Kidney (tissue), 14 donors: ENCODE results near the gene VAV2. TPM values are rescaled to one million over a fixed set of nuclear protein-coding genes. Genes with fewer than 3 reads are reported as not detected.

Experiments
- DNase-seq, 5 donors: peaks; one replicate each; pipeline ENCODE4 v3.0.0-alpha.2; 2013 to 2020
- FAIRE-seq: peaks from 2 replicates; lab custom pipeline; 2012; peaks lifted over from hg19 to GRCh38; lab: Jason Lieb, UNC
- H3K27ac ChIP-seq, 2 donors: one replicate each; pipeline ENCODE4 v1.7.0; 2013; ENCODE audit warnings: low read depth in 2 of 2, low read length in 2 of 2, inconsistent platforms in 1 of 2
- H3K27me3 ChIP-seq: one replicate; pipeline ENCODE4 v1.7.1; 2013; ENCODE audit warnings: low read length, inconsistent platforms; ENCODE audit not compliant: control insufficient read depth, insufficient read depth
- H3K36me3 ChIP-seq, 3 donors: one replicate each; pipeline versions ENCODE4 v1.7.0 to v1.7.1; 2013; ENCODE audit warnings: low read length in 3 of 3, control low read depth in 1 of 3, inconsistent platforms in 1 of 3; ENCODE audit not compliant: insufficient read depth in 3 of 3, control insufficient read depth in 2 of 3
- H3K4me1 ChIP-seq, 3 donors: one replicate each; pipeline versions ENCODE4 v1.7.0 to v1.7.1; 2013; ENCODE audit warnings: low read length in 3 of 3, inconsistent platforms in 1 of 3, low read depth in 1 of 3; ENCODE audit not compliant: control insufficient read depth in 2 of 3, insufficient read depth in 2 of 3
- H3K4me3 ChIP-seq, 3 donors: one replicate each; pipeline versions ENCODE4 v1.7.0 to v1.8.1; 2013; ENCODE audit warnings: low read length in 3 of 3, control low read depth in 1 of 3, inconsistent platforms in 1 of 3
- H3K9ac ChIP-seq, 3 donors: one replicate each; pipeline versions ENCODE4 v1.7.0 to v1.7.1; 2013; ENCODE audit warnings: low read length in 3 of 3, control low read depth in 1 of 3, inconsistent platforms in 1 of 3
- H3K9me3 ChIP-seq, 3 donors: one replicate each; pipeline versions ENCODE4 v1.7.0 to v1.7.1; 2013; ENCODE audit warnings: low read length in 3 of 3, control low read depth in 1 of 3, inconsistent platforms in 1 of 3; ENCODE audit not compliant: control insufficient read depth in 2 of 3, insufficient read depth in 1 of 3
- CTCF ChIP-seq: IDR thresholded peaks from 3 replicates; pipeline ENCODE4 v1.5.1; 2012; ENCODE audit warnings: mild to moderate bottlenecking, moderate library complexity, borderline replicate concordance; ENCODE audit not compliant: insufficient read depth; ENCODE audit errors: extremely low read depth
- intact Hi-C: fragments of 100-400 bp; cut with DNase I; formaldehyde crosslinking; loops from one replicate; pipeline ENCODE4 v1.11.1; 2022
- polyA plus RNA-seq: library from polyadenylated mRNA; stranded (reverse); fragments of 350-450 nt; fragmentation: Illumina TruSeq; extraction: RNeasy Lipid Tissue Mini Kit (QIAGEN cat#74804); gene quantifications from one replicate; pipeline ENCODE4 v1.2.3, GENCODE V29; 2014; ENCODE audit warnings: low read depth, low replicate concordance; ENCODE audit not compliant: insufficient read depth
- total RNA-seq: library from RNA; stranded (reverse); fragmentation: NEBNext Ultra II Directional; extraction: Animal tissue kit (Norgen Biotek cat#: 25700); gene quantifications from one replicate; pipeline ENCODE4 v1.2.1, GENCODE V29; 2021
- donor health status: control.
- donor health status: control.
- donor health status: control.
- donor health status: control.
- donor health status: control.
- donor health status: DM: yes; HTN: yes; CAD: no.
- donor health status: Normal renal cell carcinoma (clear cell type).

VAV2 gene
- total and polyA plus RNA-seq, 2 donors from 2014 or later = 22.3 to 47.1 TPM

GRCh38 chr9:134035041-134036039, 43.2 kb upstream of the VAV2 start:
- Histone ChIP-seq H3K9me3 (no peaks in the 10 kb centered on the region), H3K4me1 (no peaks in the 10 kb centered on the region), H3K27me3 (no peaks in the 10 kb centered on the region), H3K27ac (no peak overlapping the region), H3K36me3 (peaks cover 6 to 36% (median 20%) of the 10 kb centered on the region in 3 donors), H3K4me3 (no peak overlapping the region), H3K9ac (no peak overlapping the region)
- intact Hi-C loops = no loop called here
- no peak for TF ChIP-seq CTCF
- DNase-seq (no peak), FAIRE-seq (no peak)

- Histone ChIP-seq H3K27me3 (no peaks in the 10 kb centered on the region), H3K36me3 (peaks cover 6 to 36% (median 20%) of the 10 kb centered on the region in 3 donors), H3K9me3 (no peaks in the 10 kb centered on the region), H3K27ac (no peak overlapping the region), H3K4me1 (no peaks in the 10 kb centered on the region), H3K4me3 (no peak overlapping the region), H3K9ac (no peak overlapping the region)
- TF ChIP-seq CTCF = no peak
- peak in 1 of 5 donors; percentile 52 for DNase-seq
- intact Hi-C loops = no loop called here
- FAIRE-seq = no peak
Observed at GRCh38 chr9:134034215-134035040, 42.3 kb upstream of the VAV2 start.

GRCh38 chr9:134033516-134034214, 41.5 kb upstream of the VAV2 start:
- no peaks in the 10 kb centered on the region for H3K4me1 ChIP-seq
- FAIRE-seq = no peak
- TF ChIP-seq CTCF = no peak
- no peak for DNase-seq
- no peaks in the 10 kb centered on the region for H3K9me3 ChIP-seq
- no peak overlapping the region for H3K27ac ChIP-seq
- no peak overlapping the region for H3K9ac ChIP-seq
- H3K4me3 ChIP-seq = no peak overlapping the region
- H3K36me3 ChIP-seq = peaks cover 3 to 36% (median 20%) of the 10 kb centered on the region in 3 donors
- H3K27me3 ChIP-seq = no peaks in the 10 kb centered on the region
- intact Hi-C loops = no loop called here
